GM18907 (cell line): Measurements from ENCODE around the gene IGLL1.
"Not testable (repeated sequence)": the region's sequence is repeated elsewhere in the genome, so short reads cannot be mapped to it uniquely, and the experiment has no call there.

Source experiments
- ATAC-seq: cut with Tn5 transposase; IDR thresholded peaks from one replicate; pipeline ENCODE4 v1.9.1; 2021; ENCODE audit warnings: mild to moderate bottlenecking, moderate library complexity; ENCODE audit not compliant: unreplicated experiment

Gene IGLL1

GRCh38 chr22:23579870-23580575, at the start of gene IGLL1:
TSS of gene IGLL1 (minus strand) at chr22:23580290. CDS start at chr22:23580190, 100 bp downstream.
- ATAC-seq = no peak

- not testable (repeated sequence) for ATAC-seq
These were observed 48.1 kb upstream of the IGLL1 start for GRCh38 chr22:23628056-23628743.

GRCh38 chr22:23627401-23628055, 47.4 kb upstream of the IGLL1 start:
- ATAC-seq = not testable (repeated sequence)

- ATAC-seq = no peak
These were observed 46.3 kb upstream of the IGLL1 start for GRCh38 chr22:23626286-23626975.

GRCh38 chr22:23622634-23623033, 42.5 kb upstream of the IGLL1 start:
- ATAC-seq = no peak

GRCh38 chr22:23621916-23622315, 41.8 kb upstream of the IGLL1 start:
- not testable (repeated sequence) for ATAC-seq

GRCh38 chr22:23621082-23621780, 41.1 kb upstream of the IGLL1 start:
- no peak for ATAC-seq

- no peak for ATAC-seq
These were observed 33.3 kb upstream of the IGLL1 start for GRCh38 chr22:23613193-23613972.

GRCh38 chr22:23609983-23610781, 30.1 kb upstream of the IGLL1 start:
- ATAC-seq = no peak

GRCh38 chr22:23608583-23608982, 28.5 kb upstream of the IGLL1 start:
- no peak for ATAC-seq

- ATAC-seq = no peak
These were observed 26.4 kb upstream of the IGLL1 start for GRCh38 chr22:23606204-23607131.

- no peak for ATAC-seq
These were observed 25.0 kb upstream of the IGLL1 start for GRCh38 chr22:23604939-23605712.

GRCh38 chr22:23603266-23603665, 23.2 kb upstream of the IGLL1 start:
- ATAC-seq = no peak

GRCh38 chr22:23598805-23599518, 18.9 kb upstream of the IGLL1 start:
- no peak for ATAC-seq

- ATAC-seq = not testable (repeated sequence)
These were observed 17.6 kb upstream of the IGLL1 start for GRCh38 chr22:23597576-23598268.

- ATAC-seq = not testable (repeated sequence)
These were observed 15.8 kb upstream of the IGLL1 start for GRCh38 chr22:23595904-23596303.
